Glutamatergic neuron (in vitro differentiated cells): ENCODE data around the gene C1QL4. TPM values are rescaled to one million over a fixed set of nuclear protein-coding genes. Genes with fewer than 3 reads are reported as not detected.

Experiments used
- DNase-seq: peaks from one replicate; pipeline ENCODE4 v3.0.0; 2022
- H3K27ac Mint-ChIP-seq: one replicate; pipeline ENCODE4 v1.8.0; 2020; ENCODE audit warnings: mild to moderate bottlenecking, mixed read lengths, inconsistent platforms; ENCODE audit not compliant: unreplicated experiment
- H3K27me3 Mint-ChIP-seq: one replicate; pipeline ENCODE4 v1.8.0; 2020; ENCODE audit warnings: mild to moderate bottlenecking, moderate library complexity, mixed read lengths, inconsistent platforms; ENCODE audit not compliant: unreplicated experiment
- H3K36me3 Mint-ChIP-seq: one replicate; pipeline ENCODE4 v1.8.0; 2020; ENCODE audit warnings: mild to moderate bottlenecking, mixed read lengths, inconsistent platforms; ENCODE audit not compliant: unreplicated experiment
- H3K4me1 Mint-ChIP-seq: one replicate; pipeline ENCODE4 v1.8.0; 2020; ENCODE audit warnings: mild to moderate bottlenecking, low read depth, mixed read lengths, inconsistent platforms; ENCODE audit not compliant: unreplicated experiment
- H3K4me3 Mint-ChIP-seq: one replicate; pipeline ENCODE4 v1.8.0; 2020; ENCODE audit warnings: mild to moderate bottlenecking, mixed read lengths, inconsistent platforms; ENCODE audit not compliant: unreplicated experiment
- H3K9me3 Mint-ChIP-seq: one replicate; pipeline ENCODE4 v1.8.0; 2020; ENCODE audit warnings: mild to moderate bottlenecking, moderate library complexity, mixed read lengths, inconsistent platforms; ENCODE audit not compliant: unreplicated experiment
- CTCF ChIP-seq: fragments of 200-600 bp; sonication (generic); IDR thresholded peaks from one replicate; pipeline ENCODE4 v1.5.0; 2021; ENCODE audit not compliant: partially characterized antibody, unreplicated experiment
- total RNA-seq: library from RNA; stranded (reverse); fragmentation: NEBNext Ultra II Directional; extraction: Animal tissue kit (Norgen Biotek cat#: 25700); gene quantifications from one replicate; pipeline ENCODE4 v1.2.1, GENCODE V29; 2021; ENCODE audit not compliant: unreplicated experiment

The C1QL4 gene
- total RNA-seq, 1 donor from 2014 or later = 4.8 TPM

- H3K36me3 Mint-ChIP-seq = no peaks in the 10 kb centered on the region
- H3K27me3 Mint-ChIP-seq = peaks cover 16% of the 10 kb centered on the region
- TF ChIP-seq CTCF = no peak
- peaks cover 14% of the 10 kb centered on the region for H3K9me3 Mint-ChIP-seq
- DNase-seq = no peak
- peaks cover 8% of the 10 kb centered on the region for H3K4me1 Mint-ChIP-seq
- no peak overlapping the region for H3K27ac Mint-ChIP-seq
- no peak overlapping the region for H3K4me3 Mint-ChIP-seq
These were observed 47.9 kb downstream of the C1QL4 start for GRCh38 chr12:49288922-49289555.

GRCh38 chr12:49288412-49288853 is 48.6 kb downstream of the C1QL4 start:
- TF ChIP-seq CTCF = peak; percentile 93
- Mint-ChIP-seq H3K4me1 (peaks cover 8% of the 10 kb centered on the region), H3K4me3 (peak overlapping the region; percentile 45), H3K27ac (no peak overlapping the region), H3K27me3 (peaks cover 10% of the 10 kb centered on the region), H3K36me3 (no peaks in the 10 kb centered on the region), H3K9me3 (peaks cover 14% of the 10 kb centered on the region)
- DNase-seq = peak; percentile 71

GRCh38 chr12:49287876-49288275 is 49.1 kb downstream of the C1QL4 start:
- no peaks in the 10 kb centered on the region for H3K36me3 Mint-ChIP-seq
- peaks cover 8% of the 10 kb centered on the region for H3K4me1 Mint-ChIP-seq
- TF ChIP-seq CTCF = no peak
- H3K9me3 Mint-ChIP-seq = peaks cover 14% of the 10 kb centered on the region
- peak overlapping the region; percentile 24 for H3K27ac Mint-ChIP-seq
- H3K4me3 Mint-ChIP-seq = no peak overlapping the region
- H3K27me3 Mint-ChIP-seq = peaks cover 8% of the 10 kb centered on the region
- DNase-seq = no peak

- Mint-ChIP-seq H3K4me3 (peak overlapping the region; percentile 20), H3K9me3 (peaks cover 10% of the 10 kb centered on the region)
These were observed 52.3 kb downstream of the C1QL4 start for GRCh38 chr12:49284672-49285071.

More at GRCh38 chr12:49284672-49285071, 52.3 kb downstream of the C1QL4 start:
- no peak for TF ChIP-seq CTCF
- no peaks in the 10 kb centered on the region for H3K36me3 Mint-ChIP-seq
- H3K27me3 Mint-ChIP-seq = peaks cover 2% of the 10 kb centered on the region
- H3K4me1 Mint-ChIP-seq = peaks cover 19% of the 10 kb centered on the region
- H3K27ac Mint-ChIP-seq = peak overlapping the region; percentile 86
- no peak for DNase-seq
